Measurements from ENCODE around the gene SLMAP. TPM values are rescaled to one million over a fixed set of nuclear protein-coding genes. Genes with fewer than 3 reads are reported as not detected.

SLMAP gene
- total RNA-seq, 1 experiment from 2014 or later = 49.2 TPM

GRCh38 chr3:57737840-57738239 is 18.3 kb upstream of the SLMAP start:
- Histone ChIP-seq H3K27ac (ENCODE audit: low read length) (no peak overlapping the region), H3K9me3 (ENCODE audit: control insufficient read depth, insufficient read depth, low read depth, low read length) (no peaks in the 10 kb centered on the region), H3K4me3 (ENCODE audit: low read depth in 2 of 2, low read length in 2 of 2) (no peak overlapping the region), H3K27me3 (ENCODE audit: control insufficient read depth, insufficient read depth, low read length) (no peaks in the 10 kb centered on the region), H3K4me1 (ENCODE audit: control insufficient read depth, insufficient read depth, low read length) (no peaks in the 10 kb centered on the region), H3K36me3 (ENCODE audit: control insufficient read depth, insufficient read depth, low read length) (no peaks in the 10 kb centered on the region)
- no peak for ATAC-seq
- POLR2A ChIA-PET = no interaction called here
- TF ChIP-seq CTCF (IDR thresholded peaks at IDR 0.05) (no peak), SIN3A (IDR thresholded peaks at IDR 0.05; ENCODE audit: borderline replicate concordance, insufficient read depth, low read depth, low read length) (no peak), REST (IDR thresholded peaks at IDR 0.05; ENCODE audit: insufficient read depth in 1 of 2, low read depth in 2 of 2, low read length in 1 of 2) (no peak), POLR2AphosphoS5 (IDR thresholded peaks at IDR 0.05; ENCODE audit: low read depth, low read length) (no peak), TCF7L2 (IDR thresholded peaks at IDR 0.05; ENCODE audit: low read depth, low read length) (no peak)
- intact Hi-C loops (cut with micrococcal nuclease; ENCODE audit: unreplicated experiment) = no loop called here
- in situ Hi-C loops (cut with HindIII; ENCODE audit: low pct_unique_long_range_greater_than_20kb, low sequenced_read_pairs) = no loop called here
- no TSS peak for BruUV-seq (replicated peaks)
- no peak for DNase-seq (ENCODE audit: low read depth, low spot score)
- CTCF ChIA-PET = no interaction called here

- CTCF ChIA-PET = no interaction called here
Observed at GRCh38 chr3:57738391-57738790, 17.7 kb upstream of the SLMAP start.

More at GRCh38 chr3:57738391-57738790, 17.7 kb upstream of the SLMAP start:
- DNase-seq (ENCODE audit: low read depth, low spot score) = no peak
- intact Hi-C loops (cut with micrococcal nuclease; ENCODE audit: unreplicated experiment) (no loop called here), in situ Hi-C loops (cut with HindIII; ENCODE audit: low pct_unique_long_range_greater_than_20kb, low sequenced_read_pairs) (no loop called here)
- no peak overlapping the region for H3K27ac ChIP-seq (ENCODE audit: low read length)
- TF ChIP-seq REST (IDR thresholded peaks at IDR 0.05; ENCODE audit: insufficient read depth in 1 of 2, low read depth in 2 of 2, low read length in 1 of 2) (no peak), CTCF (IDR thresholded peaks at IDR 0.05) (no peak), TCF7L2 (IDR thresholded peaks at IDR 0.05; ENCODE audit: low read depth, low read length) (no peak), POLR2AphosphoS5 (IDR thresholded peaks at IDR 0.05; ENCODE audit: low read depth, low read length) (no peak), SIN3A (IDR thresholded peaks at IDR 0.05; ENCODE audit: borderline replicate concordance, insufficient read depth, low read depth, low read length) (no peak)
- BruUV-seq (replicated peaks) = no TSS peak
- H3K9me3 ChIP-seq (ENCODE audit: control insufficient read depth, insufficient read depth, low read depth, low read length) = no peaks in the 10 kb centered on the region
- no peaks in the 10 kb centered on the region for H3K4me1 ChIP-seq (ENCODE audit: control insufficient read depth, insufficient read depth, low read length)
- H3K4me3 ChIP-seq (ENCODE audit: low read depth in 2 of 2, low read length in 2 of 2) = no peak overlapping the region
- H3K27me3 ChIP-seq (ENCODE audit: control insufficient read depth, insufficient read depth, low read length) = no peaks in the 10 kb centered on the region
- no peak for ATAC-seq
- POLR2A ChIA-PET = no interaction called here
- H3K36me3 ChIP-seq (ENCODE audit: control insufficient read depth, insufficient read depth, low read length) = no peaks in the 10 kb centered on the region
